Esophagus muscularis mucosa (tissue), 4 donors: ENCODE data around the gene FTO. TPM values are rescaled to one million over a fixed set of nuclear protein-coding genes. Genes with fewer than 3 reads are reported as not detected.
"Not testable (repeated sequence)": the region's sequence is repeated elsewhere in the genome, so short reads cannot be mapped to it uniquely, and the experiment has no call there.

ENCODE experiments used
- DNase-seq: peaks from one replicate; pipeline ENCODE4 v3.0.0-alpha.2; 2017; ENCODE audit errors: extremely low spot score
- H3K27ac ChIP-seq, 4 donors: fragments of 200-600 bp; sonication (generic); replicated peaks in 1 of 4; 1 replicate in 3 of 4; 2 replicates in 1 of 4; pipeline ENCODE4 v1.5.1; 2016 to 2019; ENCODE audit warnings: mild to moderate bottlenecking in 1 of 4
- H3K27me3 ChIP-seq, 4 donors: fragments of 200-600 bp; sonication (generic); one replicate each; pipeline versions ENCODE4 v1.5.1 to v1.6.0; 2016 to 2019
- H3K36me3 ChIP-seq, 4 donors: fragments of 200-600 bp; sonication (generic); one replicate each; pipeline ENCODE4 v1.5.1; 2016 to 2019
- H3K4me1 ChIP-seq, 4 donors: fragments of 200-600 bp; sonication (generic); one replicate each; pipeline ENCODE4 v1.5.1; 2016 to 2019
- H3K4me3 ChIP-seq, 4 donors: fragments of 200-600 bp; sonication (generic); 1 replicate in 2 of 4; 2 replicates in 2 of 4; pipeline ENCODE4 v1.5.1; 2016 to 2019; ENCODE audit warnings: mild to moderate bottlenecking in 4 of 4, moderate library complexity in 1 of 4
- H3K9me3 ChIP-seq, 4 donors: fragments of 200-600 bp; sonication (generic); 1 replicate in 3 of 4; 2 replicates in 1 of 4; pipeline ENCODE4 v1.5.1; 2016 to 2019
- CTCF ChIP-seq, 3 experiments: fragments of 200-600 bp in 2 of 3; fragments of 450-650 bp in 1 of 3; sonication (generic) in 2 of 3; IDR thresholded peaks; one replicate each; pipeline ENCODE4 v1.5.1; 2017 to 2019; ENCODE audit warnings: antibody characterized with exemption in 3 of 3, mild to moderate bottlenecking in 2 of 3, moderate library complexity in 1 of 3
- EP300 ChIP-seq: sonication (generic); formaldehyde crosslinking; IDR thresholded peaks from one replicate; pipeline ENCODE4 v1.6.1; 2017; ENCODE audit warnings: antibody characterized with exemption
- POLR2A ChIP-seq: fragments of 450-650 bp; IDR thresholded peaks from one replicate; pipeline ENCODE4 v1.6.1; 2017; ENCODE audit warnings: antibody characterized with exemption, moderate library complexity, mild to moderate bottlenecking, low read depth
- POLR2AphosphoS5 ChIP-seq, 2 donors: sonication (generic); formaldehyde crosslinking; IDR thresholded peaks; one replicate each; pipeline ENCODE4 v1.6.1; 2017; ENCODE audit warnings: antibody characterized with exemption in 2 of 2
- WGBS: methylation state at CpG from one replicate; pipeline ENCODE4 v1.1.5; 2018; 5-methylcytosine and 5-hydroxymethylcytosine counted together
- intact Hi-C: fragments of 100-400 bp; cut with DNase I; formaldehyde crosslinking; loops from one replicate; pipeline ENCODE4 v1.15.1; 2023
- total RNA-seq, 4 donors: library from RNA; depleted of rRNA; stranded (reverse); fragments of >200 nt; gene quantifications; one replicate each; pipeline versions ENCODE4 v1.1.0 to v1.2.1, GENCODE V29; 2016

Gene FTO
- total RNA-seq, 4 donors from 2014 or later, result 101 to 121 (median 112) TPM

GRCh38 chr16:53839150-53839549, 135.2 kb downstream of the FTO start:
- Histone ChIP-seq H3K4me3 (no peak overlapping the region), H3K36me3 (peaks cover 0 to 9% (median 3%) of the 10 kb centered on the region in 4 donors), H3K9me3 (no peaks in the 10 kb centered on the region), H3K27me3 (no peaks in the 10 kb centered on the region), H3K27ac (no peak overlapping the region), H3K4me1 (peaks cover 0 to 15% (median 7%) of the 10 kb centered on the region in 4 donors)
- TF ChIP-seq CTCF (IDR thresholded peaks at IDR 0.05) (no peak), EP300 (no peak), POLR2A (no peak), POLR2AphosphoS5 (IDR thresholded peaks at IDR 0.05) (no peak)
- no peak for DNase-seq
- 91% methylated on average over 2 of the region's 2 CpGs for WGBS
- intact Hi-C loops, result no loop called here

DNA sequence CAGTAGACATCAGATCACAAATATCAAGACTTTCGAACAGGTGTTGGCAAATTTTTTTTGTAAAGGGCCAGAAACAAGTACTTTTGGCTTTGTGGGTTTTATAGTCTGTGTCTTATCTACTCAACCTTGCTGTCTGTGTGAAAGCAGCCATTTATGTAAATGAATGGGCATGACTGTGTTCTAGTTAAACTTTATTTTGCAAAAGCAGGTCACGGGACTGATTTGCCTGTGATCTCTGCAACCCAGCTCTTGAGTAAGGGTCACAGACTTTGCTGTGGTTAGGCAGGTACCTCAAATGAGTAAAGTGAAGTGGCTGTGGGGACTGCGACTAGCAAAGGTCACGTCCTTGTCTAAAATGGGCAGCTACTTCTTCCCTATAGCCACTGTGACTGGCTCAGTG, 136.5 kb downstream of the FTO start:
- TF ChIP-seq POLR2AphosphoS5 (IDR thresholded peaks at IDR 0.05) (no peak), CTCF (IDR thresholded peaks at IDR 0.05) (no peak), POLR2A (no peak), EP300 (no peak)
- no peak for DNase-seq
- Histone ChIP-seq H3K27ac (no peak overlapping the region), H3K4me3 (no peak overlapping the region), H3K9me3 (no peaks in the 10 kb centered on the region), H3K4me1 (peaks cover 0 to 15% (median 7%) of the 10 kb centered on the region in 4 donors), H3K36me3 (peaks cover 1 to 14% (median 8%) of the 10 kb centered on the region in 4 donors), H3K27me3 (no peaks in the 10 kb centered on the region)
- 61% methylated on average over 4 of the region's 4 CpGs for WGBS
- intact Hi-C loops, result no loop called here

DNA sequence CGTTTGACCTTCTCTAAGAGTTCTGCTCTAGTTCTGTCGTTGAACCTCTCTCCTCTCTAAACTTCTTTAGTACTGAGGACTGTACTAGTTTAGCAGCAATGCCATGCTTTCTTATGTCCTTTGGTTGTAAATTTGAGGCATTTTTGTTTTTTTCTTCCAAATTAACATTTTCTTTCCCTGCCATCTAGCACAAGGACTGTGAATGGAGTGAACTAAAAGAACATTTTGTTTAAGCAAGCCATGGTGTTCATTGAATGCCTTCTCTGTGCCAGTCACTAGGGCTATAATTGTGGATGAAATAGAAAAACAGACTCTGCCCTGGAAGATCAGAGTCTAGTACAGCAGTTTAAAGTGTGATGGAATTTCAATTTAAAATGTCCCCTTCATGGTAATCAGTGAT, 137.9 kb downstream of the FTO start:
- TF ChIP-seq CTCF (IDR thresholded peaks at IDR 0.05), result no peak
- no peak for TF ChIP-seq EP300
- TF ChIP-seq POLR2AphosphoS5 (IDR thresholded peaks at IDR 0.05), result no peak
- no peak for TF ChIP-seq POLR2A
- H3K9me3 ChIP-seq, result no peaks in the 10 kb centered on the region
- no peak overlapping the region for H3K4me3 ChIP-seq
- intact Hi-C loops, result no loop called here
- H3K4me1 ChIP-seq, result peaks cover 0 to 11% (median 7%) of the 10 kb centered on the region in 4 donors
- H3K27ac ChIP-seq, result no peak overlapping the region
- WGBS, result 64% methylated on average over 2 of the region's 2 CpGs
- no peaks in the 10 kb centered on the region for H3K27me3 ChIP-seq
- DNase-seq, result no peak
- H3K36me3 ChIP-seq, result peaks cover 3 to 16% (median 8%) of the 10 kb centered on the region in 4 donors

- Histone ChIP-seq H3K27ac (no peak overlapping the region), H3K9me3 (no peaks in the 10 kb centered on the region), H3K4me3 (no peak overlapping the region), H3K27me3 (no peaks in the 10 kb centered on the region), H3K4me1 (peaks cover 0 to 6% (median 4%) of the 10 kb centered on the region in 4 donors), H3K36me3 (peaks cover 4 to 16% (median 8%) of the 10 kb centered on the region in 4 donors)
- no peak for TF ChIP-seq POLR2AphosphoS5 (IDR thresholded peaks at IDR 0.05)
- no peak for TF ChIP-seq CTCF (IDR thresholded peaks at IDR 0.05)
- no peak for TF ChIP-seq EP300
- TF ChIP-seq POLR2A, result no peak
- intact Hi-C loops, result no loop called here
- WGBS, result 90% methylated on average over 1 of the region's 1 CpG
- no peak for DNase-seq
Observed at GRCh38 chr16:53843084-53843483, 139.1 kb downstream of the FTO start.

- DNase-seq, result no peak
- Histone ChIP-seq H3K27me3 (no peaks in the 10 kb centered on the region), H3K4me1 (no peaks in the 10 kb centered on the region), H3K9me3 (no peaks in the 10 kb centered on the region), H3K36me3 (peaks cover 3 to 16% (median 4%) of the 10 kb centered on the region in 4 donors), H3K4me3 (no peak overlapping the region), H3K27ac (no peak overlapping the region)
- 88% methylated on average over 3 of the region's 3 CpGs for WGBS
- TF ChIP-seq CTCF (IDR thresholded peaks at IDR 0.05) (no peak), EP300 (no peak), POLR2AphosphoS5 (IDR thresholded peaks at IDR 0.05) (no peak), POLR2A (no peak)
- intact Hi-C loops, result no loop called here
Observed at GRCh38 chr16:53844804-53845203, 140.8 kb downstream of the FTO start.

GRCh38 chr16:53846549-53846948, 142.6 kb downstream of the FTO start:
- H3K4me3 ChIP-seq, H3K27ac ChIP-seq, DNase-seq, H3K4me1 ChIP-seq, H3K27me3 ChIP-seq, intact Hi-C loops, H3K9me3 ChIP-seq: not testable (repeated sequence)
- H3K36me3 ChIP-seq, result peaks cover 3 to 16% (median 4%) of the 10 kb centered on the region in 4 donors
- WGBS, result 80% methylated on average over 5 of the region's 5 CpGs
